Measurements from ENCODE around the gene NUDCD3. TPM values are rescaled to one million over a fixed set of nuclear protein-coding genes. Genes with fewer than 3 reads are reported as not detected.
"Not testable (repeated sequence)": the region's sequence is repeated elsewhere in the genome, so short reads cannot be mapped to it uniquely, and the experiment has no call there.

Gene NUDCD3
- total RNA-seq, 4 donors from 2014 or later = 54.3 to 101 (median 64.4) TPM

DNA sequence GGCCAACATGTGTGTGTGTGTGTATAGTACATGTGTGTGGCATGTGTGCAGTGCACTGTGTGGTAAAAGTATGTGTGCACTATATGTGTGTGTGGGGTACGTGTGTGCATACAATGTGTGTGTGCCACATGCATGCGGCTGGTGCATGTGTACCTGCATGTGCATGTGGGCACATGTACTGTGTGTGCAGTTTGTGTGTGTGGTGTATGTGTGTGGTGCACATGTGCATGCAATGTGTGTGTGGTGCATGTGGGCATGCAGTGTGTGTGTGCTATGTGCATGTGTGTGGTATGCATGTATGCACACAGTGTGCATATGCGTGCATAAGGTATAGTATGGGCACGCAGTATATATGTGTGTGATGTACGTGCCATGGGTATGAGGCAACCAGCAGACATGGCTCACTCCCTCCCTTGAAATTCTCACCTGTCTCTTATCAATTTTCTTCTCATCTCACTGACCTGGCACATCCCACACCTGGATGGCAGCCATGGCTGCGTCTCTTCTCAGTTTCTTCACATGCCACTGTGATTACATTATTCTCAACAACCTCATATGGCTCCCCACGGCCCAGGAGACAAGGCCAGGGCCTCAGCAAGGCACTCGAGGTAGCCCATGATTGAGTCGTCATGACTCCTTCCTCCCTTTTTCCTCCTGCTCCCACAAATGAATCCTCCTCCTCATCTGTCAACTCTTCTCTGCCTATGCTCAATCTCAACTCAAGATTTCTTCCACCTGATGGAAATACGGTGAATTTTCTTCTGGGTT, 57.0 kb downstream of the NUDCD3 start:
- Histone ChIP-seq H3K27me3 (no peaks in the 10 kb centered on the region), H3K4me1 (no peaks in the 10 kb centered on the region), H3K27ac (no peak overlapping the region), H3K9me3 (no peaks in the 10 kb centered on the region), H3K4me3 (no peak overlapping the region), H3K36me3 (peaks cover 3% of the 10 kb centered on the region)
- 78% methylated on average over 10 of the region's 10 CpGs for WGBS
- no peak for DNase-seq (ENCODE audit: low spot score in 2 of 2)
- TF ChIP-seq, protein P1, sequence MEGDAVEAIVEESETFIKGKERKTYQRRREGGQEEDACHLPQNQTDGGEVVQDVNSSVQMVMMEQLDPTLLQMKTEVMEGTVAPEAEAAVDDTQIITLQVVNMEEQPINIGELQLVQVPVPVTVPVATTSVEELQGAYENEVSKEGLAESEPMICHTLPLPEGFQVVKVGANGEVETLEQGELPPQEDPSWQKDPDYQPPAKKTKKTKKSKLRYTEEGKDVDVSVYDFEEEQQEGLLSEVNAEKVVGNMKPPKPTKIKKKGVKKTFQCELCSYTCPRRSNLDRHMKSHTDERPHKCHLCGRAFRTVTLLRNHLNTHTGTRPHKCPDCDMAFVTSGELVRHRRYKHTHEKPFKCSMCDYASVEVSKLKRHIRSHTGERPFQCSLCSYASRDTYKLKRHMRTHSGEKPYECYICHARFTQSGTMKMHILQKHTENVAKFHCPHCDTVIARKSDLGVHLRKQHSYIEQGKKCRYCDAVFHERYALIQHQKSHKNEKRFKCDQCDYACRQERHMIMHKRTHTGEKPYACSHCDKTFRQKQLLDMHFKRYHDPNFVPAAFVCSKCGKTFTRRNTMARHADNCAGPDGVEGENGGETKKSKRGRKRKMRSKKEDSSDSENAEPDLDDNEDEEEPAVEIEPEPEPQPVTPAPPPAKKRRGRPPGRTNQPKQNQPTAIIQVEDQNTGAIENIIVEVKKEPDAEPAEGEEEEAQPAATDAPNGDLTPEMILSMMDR (IDR thresholded peaks at IDR 0.05) = no peak
- no peak for TF ChIP-seq EP300 (IDR thresholded peaks at IDR 0.05)
- TF ChIP-seq POLR2AphosphoS5 (IDR thresholded peaks at IDR 0.05) = no peak
- TF ChIP-seq POLR2A (IDR thresholded peaks at IDR 0.05) = no peak

DNA sequence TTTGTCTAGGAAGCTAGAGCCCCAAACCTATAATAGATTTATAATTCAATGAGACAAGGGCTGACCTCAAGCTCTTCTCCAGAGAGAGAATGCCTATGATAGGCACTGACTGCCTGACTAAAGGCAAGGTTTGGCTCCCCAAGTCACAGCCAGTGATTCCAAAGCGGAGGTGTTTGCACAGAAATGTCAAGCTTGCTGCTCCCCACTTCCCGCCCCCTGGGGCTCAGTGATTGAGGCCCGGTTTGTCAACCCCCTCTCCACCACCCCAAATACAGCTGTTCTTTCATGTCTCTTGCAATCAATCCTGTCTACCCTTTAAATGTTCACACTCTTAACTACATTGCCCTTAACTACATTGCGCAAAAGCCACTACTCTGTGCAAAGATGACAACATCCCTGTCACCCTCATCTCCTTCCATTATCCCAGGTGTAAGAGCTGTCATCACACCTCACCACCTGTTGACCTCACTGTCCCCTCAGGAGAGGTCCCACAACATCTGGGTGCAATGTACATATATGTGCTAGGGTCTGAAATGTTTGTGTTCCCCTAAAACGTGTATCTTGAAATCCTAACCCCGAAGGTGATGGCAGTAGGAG, 58.0 kb downstream of the NUDCD3 start:
- no peaks in the 10 kb centered on the region for H3K9me3 ChIP-seq
- DNase-seq (ENCODE audit: low spot score in 2 of 2) = no peak
- TF ChIP-seq POLR2AphosphoS5 (IDR thresholded peaks at IDR 0.05) (no peak), POLR2A (IDR thresholded peaks at IDR 0.05) (no peak)
- TF ChIP-seq, protein P1 (IDR thresholded peaks at IDR 0.05) = no peak
- no peak overlapping the region for H3K27ac ChIP-seq
- no peaks in the 10 kb centered on the region for H3K27me3 ChIP-seq
- H3K36me3 ChIP-seq = peaks cover 6% of the 10 kb centered on the region
- 87% methylated on average over 6 of the region's 6 CpGs for WGBS
- H3K4me1 ChIP-seq = no peaks in the 10 kb centered on the region
- H3K4me3 ChIP-seq = no peak overlapping the region

DNA sequence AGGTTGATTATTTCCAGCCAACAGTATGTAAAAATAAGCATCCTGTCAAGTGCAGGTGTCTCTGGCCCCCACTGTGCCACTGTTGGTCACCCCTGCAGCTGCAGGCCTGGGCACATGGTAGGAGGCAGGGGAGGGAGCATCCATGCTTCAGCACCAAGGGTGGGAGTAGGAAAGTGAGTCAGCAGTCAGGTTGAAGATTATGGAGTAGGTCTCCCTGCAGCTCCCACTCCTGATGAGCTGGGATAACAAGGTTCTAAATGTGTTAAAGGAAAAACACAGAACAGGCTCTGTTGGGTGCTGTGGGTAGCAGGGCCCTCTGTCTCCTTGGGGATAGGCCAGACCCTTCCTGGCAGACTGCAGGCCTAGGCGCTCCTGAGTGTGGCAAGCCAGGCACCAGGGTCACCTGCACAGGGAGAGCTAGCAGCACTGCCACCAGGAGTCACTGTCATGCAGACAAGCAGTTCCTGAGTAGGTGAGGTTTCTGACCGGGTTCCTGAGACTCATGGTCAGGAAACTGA, 59.3 kb downstream of the NUDCD3 start:
- Histone ChIP-seq H3K27me3 (no peaks in the 10 kb centered on the region), H3K4me1 (no peaks in the 10 kb centered on the region), H3K27ac (no peak overlapping the region), H3K9me3 (no peaks in the 10 kb centered on the region), H3K36me3 (peaks cover 17% of the 10 kb centered on the region), H3K4me3 (no peak overlapping the region)
- no peak for DNase-seq (ENCODE audit: low spot score in 2 of 2)
- WGBS = 64% methylated on average over 2 of the region's 2 CpGs
- TF ChIP-seq POLR2A (IDR thresholded peaks at IDR 0.05) (no peak), POLR2AphosphoS5 (IDR thresholded peaks at IDR 0.05) (no peak), EP300 (IDR thresholded peaks at IDR 0.05) (no peak)
- TF ChIP-seq, protein P1 (IDR thresholded peaks at IDR 0.05) = no peak

DNA sequence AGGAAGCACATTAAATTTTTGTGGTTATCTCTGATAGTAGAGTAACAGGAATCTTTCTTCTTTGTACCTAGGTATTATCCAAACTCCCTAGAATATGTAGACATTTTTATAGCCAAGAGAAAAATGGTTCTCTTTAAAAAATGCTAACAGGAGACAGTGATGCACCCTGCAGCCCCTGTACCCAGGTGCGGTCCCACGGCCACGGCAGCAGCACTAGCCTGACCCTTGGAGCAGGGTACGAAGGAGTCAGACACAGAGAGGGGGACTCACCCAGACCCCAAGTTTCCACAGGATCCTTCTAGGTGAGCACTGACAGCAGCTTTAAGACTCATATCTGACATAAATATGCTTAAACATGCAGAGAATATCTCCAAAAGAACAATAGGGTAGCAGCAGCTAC, 60.4 kb downstream of the NUDCD3 start:
- no peaks in the 10 kb centered on the region for H3K4me1 ChIP-seq
- no peak for DNase-seq (ENCODE audit: low spot score in 2 of 2)
- H3K36me3 ChIP-seq = peaks cover 28% of the 10 kb centered on the region
- no peak overlapping the region for H3K27ac ChIP-seq
- H3K9me3 ChIP-seq = no peaks in the 10 kb centered on the region
- no peak for TF ChIP-seq POLR2A (IDR thresholded peaks at IDR 0.05)
- no peak for TF ChIP-seq POLR2AphosphoS5 (IDR thresholded peaks at IDR 0.05)
- TF ChIP-seq, protein P1 (IDR thresholded peaks at IDR 0.05) = no peak
- H3K4me3 ChIP-seq = no peak overlapping the region
- WGBS = 93% methylated on average over 4 of the region's 4 CpGs
- no peaks in the 10 kb centered on the region for H3K27me3 ChIP-seq

DNA sequence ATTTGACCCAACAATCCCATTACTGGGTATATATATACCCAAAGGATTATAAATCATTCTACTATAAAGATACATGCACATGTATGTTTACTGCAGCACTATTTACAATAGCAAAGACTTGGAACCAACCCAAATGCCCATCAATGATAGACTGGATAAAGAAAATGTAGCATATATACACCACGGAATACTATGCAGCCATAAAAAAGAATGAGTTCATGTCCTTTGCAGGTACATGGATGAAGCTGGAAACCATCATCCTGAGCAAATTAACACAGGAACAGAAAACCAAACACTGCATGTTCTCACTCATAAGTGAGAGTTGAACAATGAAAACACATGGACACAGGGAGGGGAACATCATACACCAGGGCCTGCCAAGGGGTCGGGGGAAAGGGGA, 65.7 kb downstream of the NUDCD3 start:
- peaks cover 30% of the 10 kb centered on the region for H3K36me3 ChIP-seq
- not testable (repeated sequence) for H3K27me3 ChIP-seq; DNase-seq (ENCODE audit: low spot score in 2 of 2); H3K4me3 ChIP-seq; H3K4me1 ChIP-seq; H3K9me3 ChIP-seq; H3K27ac ChIP-seq
- WGBS = 86% methylated on average over 2 of the region's 2 CpGs

Data from suprapubic skin (tissue), 4 donors.